ENCODE data around the gene PPP1R1B. TPM values are rescaled to one million over a fixed set of nuclear protein-coding genes. Genes with fewer than 3 reads are reported as not detected.

Gene PPP1R1B
- total RNA-seq, 1 donor = not detected

GRCh38 chr17:39617100-39617445 is 9.7 kb upstream of the PPP1R1B start:
- no peak for DNase-seq (ENCODE audit: low read depth)
- no peak for TF ChIP-seq CTCF (IDR thresholded peaks at IDR 0.05; ENCODE audit: insufficient read depth, low read depth, low read length)
- H3K4me3 ChIP-seq (ENCODE audit: low read depth, low read length) = peak overlapping the region; percentile 65

GRCh38 chr17:39617446-39618245 is 9.1 kb upstream of the PPP1R1B start:
- DNase-seq (ENCODE audit: low read depth) = peak; percentile 19
- H3K4me3 ChIP-seq (ENCODE audit: low read depth, low read length) = peak overlapping the region; percentile 65
- no peak for TF ChIP-seq CTCF (IDR thresholded peaks at IDR 0.05; ENCODE audit: insufficient read depth, low read depth, low read length)

- TF ChIP-seq CTCF (IDR thresholded peaks at IDR 0.05; ENCODE audit: insufficient read depth, low read depth, low read length) = no peak
- DNase-seq (ENCODE audit: low read depth) = peak; percentile 17
- peak overlapping the region; percentile 65 for H3K4me3 ChIP-seq (ENCODE audit: low read depth, low read length)
Measured at GRCh38 chr17:39618246-39618913, 8.4 kb upstream of the PPP1R1B start.

- no peak for DNase-seq (ENCODE audit: low read depth)
- no peak for TF ChIP-seq CTCF (IDR thresholded peaks at IDR 0.05; ENCODE audit: insufficient read depth, low read depth, low read length)
- H3K4me3 ChIP-seq (ENCODE audit: low read depth, low read length) = no peak overlapping the region
Measured at GRCh38 chr17:39618956-39619785, 7.6 kb upstream of the PPP1R1B start.

- TF ChIP-seq CTCF (IDR thresholded peaks at IDR 0.05; ENCODE audit: insufficient read depth, low read depth, low read length) = no peak
- no peak overlapping the region for H3K4me3 ChIP-seq (ENCODE audit: low read depth, low read length)
Measured at GRCh38 chr17:39619786-39620101, 7.0 kb upstream of the PPP1R1B start.

GRCh38 chr17:39621523-39622379 is 5.0 kb upstream of the PPP1R1B start:
- H3K4me3 ChIP-seq (ENCODE audit: low read depth, low read length) = no peak overlapping the region
- peak; percentile 80 for DNase-seq (ENCODE audit: low read depth)
- TF ChIP-seq CTCF (IDR thresholded peaks at IDR 0.05; ENCODE audit: insufficient read depth, low read depth, low read length) = peak; percentile 100

More at GRCh38 chr17:39619786-39620101, 7.0 kb upstream of the PPP1R1B start:
- DNase-seq (ENCODE audit: low read depth) = no peak

All from fibroblast of villous mesenchyme (primary cell).